ENCODE measurements around the gene VSIR. TPM values are rescaled to one million over a fixed set of nuclear protein-coding genes. Genes with fewer than 3 reads are reported as not detected.

VSIR gene
- total and polyA plus RNA-seq, 10 of the 15 experiments (the other 5 are each of a cell fraction or from before 2014, with no cell fraction given): 0.19 to 12.5 (median 6.7) TPM

GRCh38 chr10:71769279-71769823 lies 4.0 kb downstream of the VSIR start (continued):
- TF ChIP-seq SKIL (IDR thresholded peaks at IDR 0.05; ENCODE audit: low read depth, poor library complexity, severe bottlenecking): peak; percentile 58
- no peak for TF ChIP-seq KAT2A (conservative IDR thresholded peaks at IDR 0.05; ENCODE audit: control insufficient read depth, low read depth, low read length)
- TF ChIP-seq SREBF2 (IDR thresholded peaks at IDR 0.05; ENCODE audit: low read length): no peak
- TF ChIP-seq TCF7 (IDR thresholded peaks at IDR 0.05; ENCODE audit: borderline replicate concordance): no peak
- TF ChIP-seq CEBPZ (IDR thresholded peaks at IDR 0.05; ENCODE audit: low read depth, low read length): no peak
- 0 out of 2 replicates have a peak, but pooled peaks have one; percentile 11 for TF ChIP-seq YY1 (IDR thresholded peaks at IDR 0.05; ENCODE audit: low read depth, low read length)
- TF ChIP-seq POLR2AphosphoS2 (IDR thresholded peaks at IDR 0.05; ENCODE audit: low read depth, low read length): no peak; the same call in 1 of the 2 replicates
- TF ChIP-seq MXI1 (IDR thresholded peaks at IDR 0.05; ENCODE audit: low read depth, low read length): no peak
- TF ChIP-seq RCOR1 (conservative IDR thresholded peaks at IDR 0.05; ENCODE audit: low read depth, low read length): no peak
- TF ChIP-seq JUND (IDR thresholded peaks at IDR 0.05; ENCODE audit: low read depth, low read length): no peak
- TF ChIP-seq ZSCAN29 (IDR thresholded peaks at IDR 0.05): no peak
- no peak for TF ChIP-seq E4F1 (IDR thresholded peaks at IDR 0.05; ENCODE audit: borderline replicate concordance, partially characterized antibody)
- TF ChIP-seq RB1 (IDR thresholded peaks at IDR 0.05; ENCODE audit: borderline replicate concordance): no peak
- TF ChIP-seq USF1 (IDR thresholded peaks at IDR 0.05; ENCODE audit: borderline replicate concordance, extremely low read length, insufficient read depth, low read depth, low read length): no peak
- TF ChIP-seq PAX5 (IDR thresholded peaks at IDR 0.05; ENCODE audit: borderline replicate concordance, low read depth, low read length): peak; percentile 74; the same call in 1 of the 2 replicates
- no peak for TF ChIP-seq KLF5 (IDR thresholded peaks at IDR 0.05; ENCODE audit: partially characterized antibody)
- no peak for TF ChIP-seq CHD1 (IDR thresholded peaks at IDR 0.05; ENCODE audit: low read depth, low read length)
- TF ChIP-seq ESRRA (IDR thresholded peaks at IDR 0.05; ENCODE audit: low read length): no peak
- peak; percentile 84; the same call in 1 of the 2 replicates for TF ChIP-seq HDGF (IDR thresholded peaks at IDR 0.05)
- TF ChIP-seq ZBTB33 (IDR thresholded peaks at IDR 0.05): no peak
